LNCAP (cell line): ENCODE data around the gene RHBDD2.

ENCODE experiments used
- TF ChIP-seq, protein P1 (sequence below): fragments of 450-650 bp; IDR thresholded peaks from 2 replicates; pipeline ENCODE4 v1.5.1; 2017; ENCODE audit warnings: mild to moderate bottlenecking

RHBDD2 gene

DNA sequence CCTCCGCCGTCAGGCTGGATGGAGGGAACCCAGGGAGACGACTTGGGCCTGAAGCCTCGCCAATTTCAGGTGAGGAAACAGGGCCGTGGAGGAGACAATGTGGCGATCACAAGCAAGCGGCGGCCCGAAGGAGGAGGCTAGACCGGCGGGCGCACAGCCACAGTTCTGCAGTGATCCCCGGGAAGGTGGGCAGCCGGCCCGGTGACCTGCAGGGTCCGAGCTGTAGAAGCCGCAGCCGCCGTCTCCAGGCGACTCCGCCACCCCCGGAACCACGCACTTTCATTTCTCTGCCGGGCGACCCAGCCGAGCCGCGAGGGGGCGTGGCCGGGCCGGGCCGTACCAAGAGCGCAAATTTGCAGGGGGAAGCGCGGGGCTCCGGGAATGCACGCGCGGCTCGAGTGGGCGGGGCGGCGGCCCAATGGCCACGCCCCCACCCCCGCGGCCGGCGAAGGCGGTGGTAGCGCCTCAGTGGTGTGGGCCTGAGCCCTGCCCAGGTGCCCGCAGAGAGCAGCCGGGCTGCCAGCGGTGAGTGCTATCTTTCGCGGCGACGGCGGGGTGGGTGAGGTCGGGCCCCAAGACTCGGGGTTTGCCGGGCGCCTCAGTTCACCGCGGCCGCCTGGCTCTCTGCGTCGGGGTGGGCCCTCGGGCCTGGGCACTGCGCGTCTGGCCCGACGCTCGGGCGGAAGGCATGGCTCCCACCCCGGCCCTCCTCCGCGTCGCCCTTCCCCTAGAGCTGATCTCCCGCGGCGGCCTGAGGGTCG is 36.0 kb downstream of the RHBDD2 start, which contains the start of gene POR:
TSS of gene POR (plus strand) at position 501 of the 761 bp plus-strand sequence. CDS start 38,847 bp downstream, outside the sequence.
- TF ChIP-seq, protein P1, sequence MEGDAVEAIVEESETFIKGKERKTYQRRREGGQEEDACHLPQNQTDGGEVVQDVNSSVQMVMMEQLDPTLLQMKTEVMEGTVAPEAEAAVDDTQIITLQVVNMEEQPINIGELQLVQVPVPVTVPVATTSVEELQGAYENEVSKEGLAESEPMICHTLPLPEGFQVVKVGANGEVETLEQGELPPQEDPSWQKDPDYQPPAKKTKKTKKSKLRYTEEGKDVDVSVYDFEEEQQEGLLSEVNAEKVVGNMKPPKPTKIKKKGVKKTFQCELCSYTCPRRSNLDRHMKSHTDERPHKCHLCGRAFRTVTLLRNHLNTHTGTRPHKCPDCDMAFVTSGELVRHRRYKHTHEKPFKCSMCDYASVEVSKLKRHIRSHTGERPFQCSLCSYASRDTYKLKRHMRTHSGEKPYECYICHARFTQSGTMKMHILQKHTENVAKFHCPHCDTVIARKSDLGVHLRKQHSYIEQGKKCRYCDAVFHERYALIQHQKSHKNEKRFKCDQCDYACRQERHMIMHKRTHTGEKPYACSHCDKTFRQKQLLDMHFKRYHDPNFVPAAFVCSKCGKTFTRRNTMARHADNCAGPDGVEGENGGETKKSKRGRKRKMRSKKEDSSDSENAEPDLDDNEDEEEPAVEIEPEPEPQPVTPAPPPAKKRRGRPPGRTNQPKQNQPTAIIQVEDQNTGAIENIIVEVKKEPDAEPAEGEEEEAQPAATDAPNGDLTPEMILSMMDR = no peak

DNA sequence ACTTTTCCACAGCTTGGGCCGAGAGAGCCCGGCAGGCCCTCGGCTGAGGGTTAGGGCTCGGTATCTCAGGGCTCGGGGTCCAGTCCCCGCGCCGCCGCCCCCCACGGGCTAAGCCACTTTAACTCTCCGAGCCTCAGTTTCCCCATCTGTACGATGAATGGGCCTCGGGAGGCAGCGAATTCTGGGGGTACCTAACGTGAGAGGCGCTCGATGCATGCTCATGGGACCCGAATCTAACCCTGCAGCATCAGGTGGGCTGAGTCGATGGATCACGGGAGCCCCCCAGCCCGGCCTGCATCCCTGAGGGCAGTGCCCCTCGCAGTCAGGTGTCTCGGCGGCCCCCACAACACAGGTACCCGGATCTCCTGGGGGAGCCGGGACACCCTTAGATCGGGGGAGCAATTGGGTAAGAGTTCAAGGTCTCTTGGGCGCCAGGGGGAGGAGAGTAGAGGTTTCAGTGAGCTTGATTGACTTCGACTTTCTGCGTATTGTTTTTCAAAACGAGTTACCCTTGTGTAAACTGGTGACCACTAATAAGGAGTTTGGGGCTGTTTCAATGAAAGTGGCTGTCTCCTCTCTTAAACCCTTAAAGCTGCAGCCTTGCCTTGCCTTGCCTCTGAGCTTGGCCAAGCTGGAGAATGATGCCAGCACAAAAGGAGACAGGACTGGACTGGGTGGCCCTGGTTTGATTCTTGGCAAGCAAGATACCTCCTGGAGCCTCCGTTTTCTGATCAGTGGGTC is 36.8 kb downstream of the RHBDD2 start:
- TF ChIP-seq, protein P1 = no peak

DNA sequence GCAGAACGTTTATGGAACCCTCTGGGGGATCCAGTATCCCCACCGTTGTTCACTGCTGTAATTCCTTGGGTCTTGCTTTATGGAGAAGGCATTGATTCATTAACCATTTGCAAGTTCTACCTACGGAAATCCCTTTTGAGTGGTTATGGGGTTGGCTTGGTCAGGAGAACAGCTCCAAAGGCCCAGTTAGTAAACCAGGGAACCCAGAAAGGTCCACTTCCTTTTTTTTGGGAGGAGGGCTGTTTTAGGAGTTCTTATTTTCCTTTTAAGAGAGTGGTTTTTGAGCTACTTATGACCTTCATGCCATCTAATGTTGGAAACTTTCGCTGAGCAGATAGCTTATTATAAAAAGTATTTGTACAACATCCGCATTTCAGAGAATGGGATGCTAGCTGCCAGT is 37.4 kb downstream of the RHBDD2 start:
- TF ChIP-seq, protein P1 = no peak

GRCh38 chr7:75916685-75917634 is 38.1 kb downstream of the RHBDD2 start:
- TF ChIP-seq, protein P1 = no peak

- TF ChIP-seq, protein P1 = no peak
Observed at GRCh38 chr7:75920431-75921161, 41.8 kb downstream of the RHBDD2 start.

DNA sequence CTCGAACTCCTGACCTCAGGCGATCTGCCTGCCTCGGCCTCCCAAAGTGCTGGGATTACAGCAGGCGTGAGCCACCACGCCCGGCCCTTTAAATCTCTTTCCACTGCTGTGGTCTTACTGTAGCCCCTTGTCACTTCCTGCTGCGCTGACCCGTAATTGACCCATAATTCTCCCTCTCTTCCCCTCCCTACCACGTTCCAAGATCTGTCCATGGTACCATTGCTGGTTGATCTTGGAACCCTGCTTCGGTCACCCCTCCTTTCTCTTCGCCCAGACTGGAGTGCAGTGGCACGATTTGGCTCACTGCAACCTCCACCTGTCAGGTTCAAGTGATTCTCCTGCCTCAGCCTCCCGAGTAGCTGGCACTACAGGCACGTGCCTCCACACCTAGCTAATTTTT is 42.6 kb downstream of the RHBDD2 start:
- TF ChIP-seq, protein P1 = no peak
